ENCODE data around the gene LRIT3.
A peak's percentile ranks its signal among the peaks of the same experiment; 100 is the strongest.

LRIT3 gene, protein sequence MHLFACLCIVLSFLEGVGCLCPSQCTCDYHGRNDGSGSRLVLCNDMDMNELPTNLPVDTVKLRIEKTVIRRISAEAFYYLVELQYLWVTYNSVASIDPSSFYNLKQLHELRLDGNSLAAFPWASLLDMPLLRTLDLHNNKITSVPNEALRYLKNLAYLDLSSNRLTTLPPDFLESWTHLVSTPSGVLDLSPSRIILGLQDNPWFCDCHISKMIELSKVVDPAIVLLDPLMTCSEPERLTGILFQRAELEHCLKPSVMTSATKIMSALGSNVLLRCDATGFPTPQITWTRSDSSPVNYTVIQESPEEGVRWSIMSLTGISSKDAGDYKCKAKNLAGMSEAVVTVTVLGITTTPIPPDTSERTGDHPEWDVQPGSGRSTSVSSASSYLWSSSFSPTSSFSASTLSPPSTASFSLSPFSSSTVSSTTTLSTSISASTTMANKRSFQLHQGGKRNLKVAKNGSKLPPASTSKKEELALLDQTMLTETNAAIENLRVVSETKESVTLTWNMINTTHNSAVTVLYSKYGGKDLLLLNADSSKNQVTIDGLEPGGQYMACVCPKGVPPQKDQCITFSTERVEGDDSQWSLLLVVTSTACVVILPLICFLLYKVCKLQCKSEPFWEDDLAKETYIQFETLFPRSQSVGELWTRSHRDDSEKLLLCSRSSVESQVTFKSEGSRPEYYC

DNA sequence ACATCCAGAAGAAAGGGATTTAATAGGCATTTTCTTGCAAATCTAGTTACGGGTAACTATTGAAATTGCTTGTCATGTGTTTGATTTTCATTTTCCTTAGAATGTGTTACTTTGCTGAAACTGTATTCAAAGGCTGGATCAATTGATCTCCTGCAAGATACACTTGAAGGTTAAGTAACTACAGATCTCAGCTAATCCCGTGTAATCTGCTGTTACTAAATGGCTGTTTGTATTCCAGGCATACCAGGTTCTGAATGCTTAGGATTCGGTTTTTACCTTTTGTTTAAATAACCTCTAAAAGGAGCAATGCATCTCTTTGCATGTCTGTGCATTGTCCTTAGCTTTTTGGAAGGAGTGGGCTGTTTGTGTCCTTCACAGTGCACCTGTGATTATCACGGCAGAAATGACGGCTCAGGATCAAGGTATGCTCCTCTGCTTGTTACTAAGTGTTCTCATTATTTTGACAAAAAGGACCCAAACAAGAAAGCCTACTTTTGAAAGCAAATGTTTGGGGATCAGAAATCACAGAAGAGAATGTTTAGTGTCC, at the start of gene LRIT3:
LRIT3 (plus strand) TSS at position 212 of the 547 bp plus-strand sequence; CDS start at position 307, 95 bp downstream.
- DNase-seq (ENCODE audit: low spot score): no peak

DNA sequence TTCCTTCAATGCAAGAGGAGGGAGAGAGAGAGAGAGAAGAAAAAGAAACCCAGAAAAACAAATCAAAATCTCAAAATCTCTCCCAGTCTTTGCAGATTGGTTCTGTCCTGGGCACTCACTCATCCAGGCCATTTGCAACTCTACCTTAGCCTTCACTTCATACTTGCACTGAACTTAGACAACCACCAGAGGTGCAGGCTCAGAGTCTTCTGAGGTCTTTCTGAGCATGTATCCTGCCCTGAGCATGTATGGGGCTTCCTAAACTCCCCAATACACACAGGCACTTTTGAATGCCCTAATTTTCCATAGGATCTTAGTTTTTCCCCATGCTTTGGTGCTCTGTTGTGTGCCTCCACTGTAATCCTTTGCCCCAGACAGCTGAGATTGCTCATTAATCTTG, 49.0 kb upstream of the LRIT3 start:
- no peak for DNase-seq (ENCODE audit: low spot score)

DNA sequence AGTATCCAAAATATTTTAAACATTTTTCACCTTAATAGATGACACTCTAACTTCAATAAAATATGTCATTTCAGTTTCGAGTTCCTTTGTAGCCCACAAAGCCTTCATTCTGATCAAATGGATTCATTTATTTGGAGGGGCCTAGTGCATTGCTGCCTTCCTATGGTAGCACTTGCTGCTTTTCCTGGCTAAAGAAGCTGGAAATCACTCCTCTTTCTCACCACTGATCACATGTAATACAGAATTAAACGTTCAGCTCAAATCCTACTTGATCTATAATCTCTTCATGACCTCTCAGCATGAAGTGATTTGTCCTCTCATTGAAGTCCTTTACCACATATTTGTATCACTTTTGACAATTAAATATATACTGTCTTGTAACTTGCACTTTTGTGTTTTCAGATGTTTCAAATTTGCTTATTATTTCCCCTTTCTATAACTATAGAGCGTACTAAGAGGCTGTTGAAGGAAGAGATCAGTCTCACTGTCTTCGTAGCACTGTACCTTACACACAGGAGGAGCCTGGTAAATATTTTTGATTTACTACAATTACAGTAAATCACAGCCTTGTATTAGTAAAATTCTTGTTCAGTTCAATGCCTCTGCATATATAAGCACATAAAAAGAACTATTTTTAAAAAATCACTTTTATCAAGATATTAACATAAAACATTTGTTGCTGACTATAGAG, 46.7 kb upstream of the LRIT3 start:
- no peak for DNase-seq (ENCODE audit: low spot score)

DNA sequence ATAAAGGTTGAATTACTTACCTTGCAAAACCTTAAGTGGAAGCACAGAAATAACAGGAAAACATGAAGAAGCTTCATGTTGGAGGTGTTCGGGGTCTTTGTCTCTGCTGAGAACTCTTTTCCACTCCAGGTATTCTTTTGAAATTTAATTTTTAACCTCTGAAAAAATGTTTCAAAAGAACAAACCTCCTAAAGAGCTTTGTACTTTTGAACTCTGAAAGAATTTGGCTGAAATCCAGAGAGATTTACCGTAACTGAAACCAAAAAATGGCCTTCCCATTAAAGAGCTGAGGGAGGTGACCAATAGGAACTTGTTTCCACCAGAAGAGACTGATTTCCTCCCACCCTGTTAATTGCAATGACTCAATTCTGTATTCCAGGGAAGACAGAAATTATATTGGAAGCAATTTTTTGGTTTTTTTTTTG, 46.0 kb upstream of the LRIT3 start, which contains the start of gene CFI:
CFI (minus strand) TSS at position 105 of the 425 bp plus-strand sequence; CDS start at position 77, 28 bp downstream.
- no peak for DNase-seq (ENCODE audit: low spot score)

DNA sequence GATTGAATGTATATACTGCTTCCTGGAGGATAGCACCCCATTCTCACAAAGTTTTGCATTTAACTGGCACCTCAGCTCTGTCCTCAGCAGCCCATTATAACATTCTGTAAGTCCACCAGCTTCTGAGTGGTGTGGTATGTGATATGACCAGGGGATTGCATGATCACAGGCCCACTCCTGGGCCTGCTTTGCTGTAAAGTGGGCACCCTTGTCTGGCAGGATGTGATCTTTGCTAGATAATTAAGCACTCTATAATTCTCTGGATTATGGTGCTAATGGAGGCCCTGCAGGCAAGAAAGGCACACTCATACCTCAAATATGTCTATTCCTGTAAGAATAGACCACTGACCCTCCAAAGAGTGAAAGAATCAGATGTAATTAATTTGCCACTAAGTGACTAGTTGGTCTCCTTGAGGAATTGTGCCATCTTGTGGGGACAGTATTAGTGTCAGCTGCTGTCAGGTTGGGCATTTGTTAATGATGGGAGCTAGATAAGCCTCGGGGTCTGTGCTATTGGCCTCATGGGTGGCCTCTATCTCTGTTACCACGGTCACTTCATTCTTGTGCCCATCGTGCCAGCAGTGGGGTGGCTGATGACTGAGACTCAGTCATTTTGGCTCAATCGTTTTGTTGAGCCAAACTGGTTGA, 43.9 kb upstream of the LRIT3 start:
- peak; percentile 62 for DNase-seq (ENCODE audit: low spot score)

DNA sequence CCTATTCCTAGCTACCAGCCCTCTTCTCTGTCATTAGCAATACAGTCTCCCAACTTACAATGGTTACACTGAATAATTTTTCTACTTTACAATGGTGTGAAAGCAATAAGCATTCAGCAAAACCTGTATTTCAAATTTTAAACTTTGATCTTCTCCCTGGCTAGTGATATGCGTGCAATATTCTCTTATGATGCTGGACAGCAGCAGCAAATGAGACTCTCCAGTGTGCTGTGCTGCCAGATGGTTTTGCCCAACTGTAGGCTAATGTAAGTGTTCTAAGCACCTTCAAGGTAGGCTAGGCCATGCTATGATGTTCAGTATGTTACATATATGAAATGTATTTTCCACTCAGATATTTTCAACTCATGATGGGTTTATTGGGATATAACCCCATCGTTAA, 38.3 kb upstream of the LRIT3 start:
- no peak for DNase-seq (ENCODE audit: low spot score)

DNA sequence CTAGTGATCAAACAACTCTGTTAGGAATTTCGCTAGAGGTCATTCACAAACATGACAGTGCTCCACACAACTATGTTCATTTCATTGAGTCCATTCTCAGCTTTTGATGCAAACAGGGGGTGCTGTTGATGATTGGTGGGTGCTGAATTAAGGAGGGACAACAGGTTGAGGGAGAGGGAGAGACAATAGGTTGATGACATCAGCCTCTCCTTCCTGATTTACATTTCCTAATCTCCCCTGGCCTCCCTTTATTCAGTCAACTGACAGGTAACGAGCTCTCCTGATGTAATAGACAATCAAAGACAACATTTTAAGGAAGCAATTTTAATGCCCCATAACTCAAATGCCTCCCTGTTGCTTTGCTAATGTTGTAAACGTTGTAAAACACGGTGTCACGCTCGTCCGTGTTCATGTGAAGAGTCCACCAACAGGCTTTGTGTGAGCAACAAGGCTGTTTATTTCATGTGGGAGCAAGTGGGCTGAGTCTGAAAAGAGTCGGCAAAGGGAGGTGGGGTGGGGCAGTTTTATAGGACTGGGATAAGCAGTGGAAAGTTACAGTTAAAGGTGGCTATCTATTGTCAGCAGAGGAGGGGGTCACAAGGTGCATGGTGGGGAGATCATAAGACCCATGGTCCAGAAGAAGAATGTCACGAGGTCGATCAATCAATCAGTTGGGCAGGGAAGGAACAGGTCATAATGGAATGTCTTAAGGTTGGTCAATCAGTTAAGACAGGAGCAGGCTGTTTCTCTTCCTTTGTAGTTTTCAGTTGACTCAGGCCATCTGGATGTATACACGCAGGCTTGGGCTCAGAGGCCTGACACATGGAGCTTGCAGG, 37.1 kb upstream of the LRIT3 start:
- DNase-seq (ENCODE audit: low spot score): no peak

DNA sequence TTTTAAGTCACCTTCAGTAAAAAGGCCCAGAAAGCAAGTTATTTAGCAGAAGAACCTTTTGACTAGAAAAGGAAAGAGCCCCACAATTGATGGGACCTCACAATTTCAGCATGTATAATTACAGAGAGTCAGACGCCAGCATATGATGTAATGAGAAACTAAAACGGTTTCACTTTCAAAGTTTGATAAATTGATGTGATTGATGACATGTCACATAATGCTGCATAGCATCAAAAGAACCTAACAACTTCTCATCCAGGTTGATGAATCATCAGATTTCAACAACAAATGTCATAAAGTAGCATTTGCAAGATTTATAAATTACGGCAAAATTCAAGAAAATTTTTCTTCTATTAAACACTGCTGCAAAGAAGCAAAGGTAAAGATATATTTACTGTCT, 36.2 kb upstream of the LRIT3 start:
- no peak for DNase-seq (ENCODE audit: low spot score)

DNA sequence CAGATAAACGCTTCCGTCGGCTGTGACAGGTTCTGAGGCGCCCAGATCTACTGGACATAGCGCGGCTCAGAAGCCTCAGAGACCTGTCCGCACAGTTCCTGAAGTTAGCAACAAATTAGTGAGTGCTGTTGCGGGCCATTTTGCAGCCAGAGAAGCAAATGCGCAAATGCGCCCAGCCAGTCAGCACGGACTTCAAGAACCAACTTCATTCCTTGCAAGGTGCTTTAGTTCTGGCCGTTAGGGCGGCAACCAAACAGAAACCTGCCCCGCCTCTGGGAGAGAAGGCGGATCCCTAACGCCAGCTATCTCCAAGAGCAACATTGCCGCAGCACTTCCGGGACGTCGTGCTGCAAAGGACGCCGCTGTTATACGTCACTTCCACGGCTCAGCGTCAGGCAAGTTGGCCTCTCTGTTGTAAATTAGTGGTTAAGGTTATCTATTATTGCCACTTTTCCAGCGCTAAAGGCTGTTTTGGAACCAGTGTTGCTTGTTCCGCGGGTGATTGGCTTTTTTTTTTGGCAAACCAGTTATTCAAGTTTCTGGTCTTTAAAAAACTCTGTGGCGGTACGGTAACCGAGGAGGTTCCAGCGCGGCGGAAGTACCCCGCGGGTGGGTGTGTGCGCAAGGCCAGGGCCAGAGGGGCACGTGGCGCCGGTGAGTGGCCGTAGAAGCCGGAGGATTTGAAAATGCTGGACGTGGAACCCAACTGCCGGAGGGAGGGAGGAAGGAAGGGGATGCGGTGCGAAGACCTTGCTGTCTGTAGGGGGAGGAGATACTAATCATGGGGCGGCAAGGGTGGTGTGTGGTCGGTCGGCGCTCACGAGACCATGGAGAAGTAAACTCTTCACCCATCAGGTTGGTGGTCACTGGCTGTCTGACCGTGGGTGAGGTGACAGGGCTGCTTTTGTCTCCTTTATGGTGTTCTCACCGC, 32.5 kb upstream of the LRIT3 start, which contains the start of gene GAR1:
GAR1 (plus strand) TSS at position 612 of the 931 bp plus-strand sequence. CDS start 403 bp downstream, outside the sequence.
- DNase-seq (ENCODE audit: low spot score): peak; percentile 97

DNA sequence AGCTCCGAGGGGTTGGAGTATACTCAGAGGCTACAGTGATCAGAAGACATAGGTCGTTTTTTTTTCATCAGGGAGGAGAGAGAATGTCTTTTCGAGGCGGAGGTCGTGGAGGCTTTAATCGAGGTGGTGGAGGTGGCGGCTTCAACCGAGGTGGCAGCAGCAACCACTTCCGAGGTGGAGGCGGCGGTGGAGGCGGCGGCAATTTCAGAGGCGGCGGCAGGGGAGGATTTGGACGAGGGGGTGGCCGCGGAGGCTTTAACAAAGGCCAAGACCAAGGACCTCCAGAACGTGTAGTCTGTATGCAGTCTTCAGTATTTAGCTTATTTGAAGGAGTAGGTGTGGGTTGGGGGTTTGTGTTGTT, 31.8 kb upstream of the LRIT3 start:
- DNase-seq (ENCODE audit: low spot score): no peak

DNA sequence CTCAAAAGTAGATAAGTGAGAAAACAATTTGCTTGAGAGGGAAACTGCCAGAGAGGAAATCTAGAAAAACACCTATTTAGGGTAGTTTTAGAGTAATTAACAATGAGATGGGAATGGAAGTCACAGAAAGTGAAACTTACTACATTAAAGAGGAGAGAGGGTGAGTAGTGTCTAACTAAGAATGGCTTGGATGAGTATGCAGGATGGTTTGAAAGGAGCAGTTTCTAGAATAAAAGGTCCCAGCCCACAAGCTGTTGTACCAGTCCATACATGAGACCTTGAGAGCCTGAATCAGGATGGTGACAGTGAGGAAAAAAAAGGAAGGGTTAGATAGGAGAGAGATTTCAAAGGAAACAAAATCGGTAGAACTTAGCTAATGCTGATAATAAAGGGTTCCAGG, 31.0 kb upstream of the LRIT3 start:
- DNase-seq (ENCODE audit: low spot score): no peak

DNA sequence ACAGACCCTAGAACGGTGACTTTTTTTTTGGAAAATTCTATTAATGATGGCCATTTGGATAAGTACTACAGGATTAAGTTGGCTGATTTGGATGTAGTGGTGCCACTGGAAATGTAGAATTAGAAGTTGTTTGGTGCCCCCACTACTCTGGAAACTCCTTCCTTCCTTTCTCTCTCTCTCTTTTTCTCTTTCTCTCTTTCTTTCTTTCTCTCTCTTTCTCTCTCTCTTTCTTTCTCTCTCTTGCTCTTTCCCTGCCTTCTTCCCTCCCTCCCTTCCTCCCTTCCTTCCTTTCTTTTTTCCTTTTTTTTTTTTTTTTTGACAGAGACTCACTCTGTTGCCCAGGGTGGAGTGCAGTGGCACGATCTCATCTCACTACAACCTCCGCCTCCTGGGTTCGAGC, 29.6 kb upstream of the LRIT3 start:
- no peak for DNase-seq (ENCODE audit: low spot score)

DNA sequence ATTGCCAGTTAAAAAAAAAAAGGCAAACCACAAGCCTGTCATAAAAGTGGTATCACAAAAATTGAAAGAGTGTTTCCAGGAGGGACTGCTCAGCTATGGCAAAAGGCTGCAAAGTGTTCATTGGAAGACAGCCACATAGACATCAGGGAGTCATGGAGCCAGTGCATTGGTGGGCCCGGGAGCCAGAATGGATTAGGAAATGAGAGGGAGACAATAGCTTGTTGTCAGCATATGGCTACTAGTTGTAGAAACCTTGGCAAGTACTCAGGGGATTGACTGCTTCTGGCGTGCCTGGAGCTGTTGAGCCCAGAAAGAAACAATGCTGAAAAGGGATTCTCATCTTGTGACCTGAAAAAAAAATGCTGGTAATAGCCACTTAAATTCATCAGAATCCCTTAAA, 27.3 kb upstream of the LRIT3 start:
- peak; percentile 73 for DNase-seq (ENCODE audit: low spot score)

DNA sequence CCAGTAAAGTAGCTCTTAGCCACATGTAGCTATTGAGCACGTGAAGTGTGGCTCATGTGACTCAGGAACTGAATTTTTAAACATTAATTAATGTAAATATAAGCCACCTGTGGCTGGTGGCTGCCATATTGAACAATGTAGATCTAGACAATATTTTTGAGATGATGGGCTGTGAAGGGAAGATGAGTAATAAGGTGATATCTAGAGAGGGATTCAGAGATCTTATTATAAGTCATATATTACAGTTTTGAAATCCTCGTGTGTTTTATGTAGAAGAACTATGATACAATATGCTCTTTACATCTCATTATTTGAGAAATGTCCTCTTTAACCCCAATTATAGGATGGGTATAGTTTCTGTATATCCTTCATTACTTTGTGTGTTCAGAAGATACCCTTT, 26.7 kb upstream of the LRIT3 start:
- no peak for DNase-seq (ENCODE audit: low spot score)

DNA sequence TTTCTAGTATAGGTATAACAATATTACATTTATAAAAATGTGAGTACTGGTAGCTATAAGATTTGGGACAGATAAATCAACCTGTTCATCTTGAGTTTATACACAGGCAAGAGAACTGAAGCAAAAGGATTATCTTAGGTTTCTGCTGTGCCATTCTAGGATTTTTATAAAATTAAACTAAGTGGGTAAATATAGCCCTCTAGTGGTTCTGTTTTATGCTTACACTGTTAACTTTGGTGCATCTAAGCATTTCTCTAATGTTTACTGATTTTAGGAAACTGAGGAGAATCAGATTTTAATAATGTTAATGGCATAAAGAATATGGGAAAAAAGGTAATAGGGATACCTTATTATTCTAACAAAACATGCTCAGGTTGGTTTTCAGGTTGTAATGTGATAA, 21.2 kb upstream of the LRIT3 start:
- no peak for DNase-seq (ENCODE audit: low spot score)

DNA sequence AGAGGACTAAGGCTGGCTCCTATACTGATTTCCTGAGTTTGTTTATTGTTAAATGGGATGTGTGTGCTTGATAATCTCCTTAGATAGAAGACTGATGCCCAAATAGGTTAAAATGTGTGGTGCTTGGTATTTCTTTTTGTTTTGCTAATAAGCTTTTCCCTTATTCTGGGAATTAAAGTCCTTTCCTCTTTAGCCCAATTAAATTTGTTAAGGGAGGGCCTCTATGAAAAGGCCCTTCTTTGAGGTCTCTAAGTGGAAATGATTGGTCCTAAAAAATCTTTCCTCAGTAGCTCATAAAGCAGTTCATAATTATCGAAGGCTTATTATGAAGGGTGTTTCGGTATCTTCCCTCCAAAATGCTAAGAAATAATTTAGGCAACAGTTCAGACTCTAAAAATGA, 20.2 kb upstream of the LRIT3 start, which contains the start of gene RRH:
RRH (plus strand) TSS at position 301 of the 400 bp plus-strand sequence; CDS start at position 357, 56 bp downstream.
- no peak for DNase-seq (ENCODE audit: low spot score)

DNA sequence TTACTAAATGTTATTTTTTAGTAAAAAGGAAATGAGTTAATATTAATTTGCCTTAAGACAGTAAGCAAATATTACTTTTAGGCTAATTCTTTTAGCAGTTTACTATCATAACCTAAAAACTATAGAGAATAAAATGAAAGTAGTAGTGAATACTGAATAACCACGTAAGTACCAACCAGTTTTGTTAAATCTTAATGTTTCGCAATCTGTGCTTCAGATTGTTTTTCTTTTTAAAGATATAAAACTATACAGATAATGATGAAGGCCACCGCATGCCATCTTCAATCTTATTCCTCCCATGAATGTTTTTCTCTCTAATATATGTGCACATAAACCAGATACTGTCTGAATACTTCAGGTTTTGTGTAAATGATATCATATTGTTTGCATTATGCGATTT, 14.2 kb upstream of the LRIT3 start:
- DNase-seq (ENCODE audit: low spot score): no peak

DNA sequence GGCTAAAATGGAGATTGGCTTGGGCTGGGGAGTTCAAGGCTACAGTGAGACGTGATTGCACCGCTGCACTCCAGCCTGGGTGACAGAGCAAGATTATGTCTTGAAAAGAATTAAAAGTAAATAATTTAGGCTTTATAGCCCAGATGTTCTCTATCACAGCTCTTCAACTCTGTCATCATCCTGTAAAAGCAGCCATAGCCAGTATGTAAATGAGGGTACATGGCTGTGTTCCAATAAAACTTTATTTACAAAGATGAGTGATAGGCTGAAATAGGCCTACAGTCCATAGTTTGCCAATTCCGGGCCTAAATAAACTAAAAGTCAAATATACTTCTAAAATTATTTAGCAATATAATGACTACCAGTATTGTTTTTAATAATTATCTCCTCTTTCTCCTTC, 10.9 kb upstream of the LRIT3 start:
- DNase-seq (ENCODE audit: low spot score): no peak

DNA sequence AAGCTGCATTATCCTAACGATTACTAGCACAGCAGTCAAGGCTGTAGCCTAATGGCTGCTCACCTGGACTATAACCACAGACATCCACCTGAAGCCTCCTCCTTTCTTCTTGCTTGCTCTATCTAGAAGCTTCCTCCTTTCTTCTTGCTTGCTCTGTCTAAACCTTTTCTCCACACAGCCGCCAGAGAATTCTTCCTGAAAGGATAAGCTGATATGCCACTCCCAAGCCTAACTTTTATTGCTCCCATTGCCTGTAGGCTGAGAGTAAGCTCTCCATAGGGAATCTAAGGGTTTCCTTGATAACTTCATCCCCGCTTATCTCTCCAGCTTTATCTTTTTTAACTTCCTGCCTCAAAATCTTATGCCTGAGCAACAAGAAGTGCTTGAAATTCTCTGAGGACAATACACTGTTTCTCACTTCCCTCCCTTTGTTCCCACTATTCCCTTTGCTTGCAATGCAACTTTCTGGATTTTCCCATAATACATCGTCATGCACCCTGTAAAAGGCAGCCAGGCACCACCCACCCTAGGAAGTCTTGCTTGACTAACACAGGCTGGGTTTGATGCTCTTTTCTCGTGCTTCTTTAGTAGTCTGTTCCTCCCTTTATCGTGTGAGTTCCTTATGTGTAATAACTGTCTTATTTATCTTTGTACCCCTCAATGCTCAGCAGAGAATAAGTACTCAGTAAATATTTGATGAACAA, 1.4 kb upstream of the LRIT3 start:
- no peak for DNase-seq (ENCODE audit: low spot score)

Data from Ammon's horn (tissue), 1 donor.